ENCODE measurements around the gene PLAC8L1. TPM values are rescaled to one million over a fixed set of nuclear protein-coding genes. Genes with fewer than 3 reads are reported as not detected.

The PLAC8L1 gene
- total RNA-seq, 1 experiment from 2014 or later = 0.52 TPM

GRCh38 chr5:146089287-146089686, 16.1 kb downstream of the PLAC8L1 start:
- TF ChIP-seq CTCF (conservative IDR thresholded peaks at IDR 0.05) = no peak
- no peaks in the 10 kb centered on the region for H3K4me1 ChIP-seq (ENCODE audit: insufficient read depth, low read length)
- no peak overlapping the region for H2AK5ac ChIP-seq (ENCODE audit: insufficient read length, low read length)
- no peak for DNase-seq
- Mint-ChIP-seq H3K4me3 (no peak overlapping the region), H3K27me3 (ENCODE audit: low read depth) (no peaks in the 10 kb centered on the region), H3K9me3 (no peaks in the 10 kb centered on the region), H3K4me1 (no peaks in the 10 kb centered on the region), H3K27ac (no peak overlapping the region), H3K36me3 (ENCODE audit: insufficient read depth in 1 of 3, low read depth in 3 of 3) (no peaks in the 10 kb centered on the region)
- H3K27ac ChIP-seq (ENCODE audit: insufficient read length, low read depth, low read length) = no peak overlapping the region
- H2AFZ ChIP-seq (ENCODE audit: low read length) = no peak overlapping the region
- no peaks in the 10 kb centered on the region for H3K9me3 ChIP-seq (ENCODE audit: control insufficient read depth, low read depth, low read length)
- no peak overlapping the region for H3K4me2 ChIP-seq (ENCODE audit: insufficient read depth, insufficient read length, low read length)
- no peak overlapping the region for H4K8ac ChIP-seq (replicated peaks; ENCODE audit: insufficient read length, low read depth, low read length)
- H3K56ac ChIP-seq (ENCODE audit: insufficient read length, low read depth, low read length) = no peak overlapping the region
- H4K91ac ChIP-seq (ENCODE audit: insufficient read length, low read depth, low read length) = no peak overlapping the region
- H3K27me3 ChIP-seq (ENCODE audit: insufficient read depth, low read length) = no peaks in the 10 kb centered on the region
- H3K23ac ChIP-seq (ENCODE audit: insufficient read length, low read depth, low read length) = no peak overlapping the region
- no peak overlapping the region for H2BK15ac ChIP-seq (ENCODE audit: low read depth, low read length)
- no peak overlapping the region for H2BK120ac ChIP-seq (ENCODE audit: low read depth, low read length, poor library complexity, severe bottlenecking)
- no peak overlapping the region for H3K18ac ChIP-seq (ENCODE audit: insufficient read length, low read depth, low read length)
- no peak overlapping the region for H3K9ac ChIP-seq (ENCODE audit: extremely low read depth, insufficient read length, low read length)
- no peak overlapping the region for H2BK5ac ChIP-seq (ENCODE audit: insufficient read length, low read length)
- no peak overlapping the region for H3K14ac ChIP-seq (ENCODE audit: insufficient read depth, low read length)
- no peaks in the 10 kb centered on the region for H3K23me2 ChIP-seq (ENCODE audit: insufficient read length, low read depth, low read length, poor library complexity, severe bottlenecking)
- no peaks in the 10 kb centered on the region for H4K20me1 ChIP-seq (ENCODE audit: control insufficient read depth, insufficient read depth, insufficient read length)
- no peaks in the 10 kb centered on the region for H3K79me2 ChIP-seq (ENCODE audit: insufficient read depth, low read length)
- no peak overlapping the region for H2BK12ac ChIP-seq (ENCODE audit: insufficient read length, low read depth, low read length)
- no peak overlapping the region for H4K5ac ChIP-seq (ENCODE audit: insufficient read length, low read depth, low read length)
- no peak overlapping the region for H2BK20ac ChIP-seq (ENCODE audit: low read depth, low read length, poor library complexity, severe bottlenecking)
- no peak overlapping the region for H3T11ph ChIP-seq (ENCODE audit: low read length)
- no peaks in the 10 kb centered on the region for H3K79me1 ChIP-seq (ENCODE audit: insufficient read depth, low read depth, low read length, poor library complexity, severe bottlenecking)
- H3K4ac ChIP-seq (ENCODE audit: low read depth, low read length) = no peak overlapping the region
